ENCODE results near the gene LCP2.
"Not testable (repeated sequence)": the region's sequence is repeated elsewhere in the genome, so short reads cannot be mapped to it uniquely, and the experiment has no call there.

The LCP2 gene

DNA sequence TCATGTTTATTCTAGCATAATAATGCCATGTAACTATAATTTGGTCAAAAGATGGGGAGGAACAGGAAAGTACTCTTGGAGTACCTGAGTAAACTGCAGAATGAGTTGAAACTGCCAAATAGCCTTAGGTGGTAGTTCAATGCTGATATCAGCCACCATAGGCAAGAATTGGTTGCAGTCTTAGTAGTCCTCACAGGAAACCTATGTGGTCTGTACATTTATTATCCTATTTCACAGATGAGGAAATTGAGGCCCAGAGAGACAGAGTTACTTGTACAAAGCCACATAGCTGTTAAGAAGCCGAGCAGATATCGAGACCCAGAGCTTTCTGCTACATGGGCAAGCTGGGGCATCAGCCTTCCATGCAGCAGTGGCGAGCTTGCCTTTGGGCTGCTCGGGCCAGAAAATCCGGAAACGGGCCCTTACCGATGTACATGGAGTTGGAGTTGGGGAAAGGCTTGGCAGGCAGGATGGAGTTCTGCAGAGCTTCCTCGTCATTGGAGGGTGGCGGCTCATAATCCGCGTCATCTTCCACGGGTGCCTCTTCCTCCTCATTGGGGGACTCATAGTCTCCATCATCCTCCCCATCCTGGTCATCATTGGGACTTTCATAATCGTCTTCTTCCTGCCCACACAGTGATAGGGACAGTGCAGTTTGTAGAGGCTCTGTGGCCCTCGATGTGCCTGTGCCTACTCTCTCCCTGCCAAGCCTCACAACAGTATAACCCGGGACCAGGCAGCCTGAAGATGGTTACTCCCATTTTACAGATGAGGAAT lies 27.1 kb downstream of the LCP2 start:
- peak; percentile 33 to 37 for DNase-seq

- DNase-seq = peak; percentile 44 to 64
These were observed 28.0 kb downstream of the LCP2 start for GRCh38 chr5:170269579-170269978.

GRCh38 chr5:170268884-170269283 lies 28.7 kb downstream of the LCP2 start:
- DNase-seq = peak in 1 of 2 donors; percentile 32

DNA sequence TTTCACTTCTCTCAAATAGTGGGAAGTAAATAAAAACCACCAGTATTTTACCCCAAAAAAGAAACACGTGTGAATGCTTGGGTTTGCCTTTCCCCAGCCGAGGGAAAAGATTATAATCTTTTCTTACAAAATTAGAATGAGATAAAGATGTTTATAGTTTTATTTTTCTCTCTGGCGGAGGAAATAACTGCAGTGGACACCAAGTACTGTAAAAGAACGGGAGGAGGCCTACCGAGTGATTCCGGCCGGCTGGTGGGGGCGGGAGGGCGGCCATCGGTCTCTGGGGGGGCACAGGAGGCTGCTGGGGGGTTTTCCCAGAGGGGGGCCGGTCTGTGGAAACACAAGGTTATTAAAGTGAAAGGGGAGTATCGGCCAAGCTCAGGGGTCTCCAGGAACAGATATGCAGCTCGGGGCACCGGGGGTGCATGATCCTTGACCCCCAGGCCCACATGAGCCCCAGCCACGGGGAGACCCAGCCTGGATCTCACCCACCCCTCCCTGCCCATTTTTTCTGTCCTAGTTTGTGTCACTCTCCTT lies 29.4 kb downstream of the LCP2 start:
- no peak for DNase-seq

- DNase-seq = peak; percentile 85 to 86
These were observed 30.0 kb downstream of the LCP2 start for GRCh38 chr5:170267431-170268152.

- peak; percentile 24 to 51 for DNase-seq
These were observed 30.8 kb downstream of the LCP2 start for GRCh38 chr5:170266570-170267381.

GRCh38 chr5:170265522-170265921 lies 32.1 kb downstream of the LCP2 start:
- no peak for DNase-seq

DNA sequence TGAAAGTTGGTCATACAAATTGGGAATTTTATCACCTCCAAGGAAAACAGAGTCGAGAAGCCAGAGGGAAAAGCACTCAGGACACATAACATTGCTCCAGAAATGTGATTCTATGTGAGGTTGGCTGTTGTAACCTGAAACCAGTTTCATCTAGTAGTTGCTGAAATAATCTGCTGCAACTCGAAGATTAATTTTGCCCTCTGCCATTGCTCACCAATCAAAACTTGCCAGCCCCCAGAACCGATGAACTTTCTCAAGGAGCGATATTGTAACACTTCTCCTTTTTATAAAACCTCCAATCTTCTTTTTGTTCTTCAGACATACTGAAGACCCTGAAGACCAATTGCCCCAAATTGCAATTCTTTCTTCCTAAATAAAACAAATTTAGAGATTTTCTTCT lies 33.7 kb downstream of the LCP2 start:
- DNase-seq = no peak

DNA sequence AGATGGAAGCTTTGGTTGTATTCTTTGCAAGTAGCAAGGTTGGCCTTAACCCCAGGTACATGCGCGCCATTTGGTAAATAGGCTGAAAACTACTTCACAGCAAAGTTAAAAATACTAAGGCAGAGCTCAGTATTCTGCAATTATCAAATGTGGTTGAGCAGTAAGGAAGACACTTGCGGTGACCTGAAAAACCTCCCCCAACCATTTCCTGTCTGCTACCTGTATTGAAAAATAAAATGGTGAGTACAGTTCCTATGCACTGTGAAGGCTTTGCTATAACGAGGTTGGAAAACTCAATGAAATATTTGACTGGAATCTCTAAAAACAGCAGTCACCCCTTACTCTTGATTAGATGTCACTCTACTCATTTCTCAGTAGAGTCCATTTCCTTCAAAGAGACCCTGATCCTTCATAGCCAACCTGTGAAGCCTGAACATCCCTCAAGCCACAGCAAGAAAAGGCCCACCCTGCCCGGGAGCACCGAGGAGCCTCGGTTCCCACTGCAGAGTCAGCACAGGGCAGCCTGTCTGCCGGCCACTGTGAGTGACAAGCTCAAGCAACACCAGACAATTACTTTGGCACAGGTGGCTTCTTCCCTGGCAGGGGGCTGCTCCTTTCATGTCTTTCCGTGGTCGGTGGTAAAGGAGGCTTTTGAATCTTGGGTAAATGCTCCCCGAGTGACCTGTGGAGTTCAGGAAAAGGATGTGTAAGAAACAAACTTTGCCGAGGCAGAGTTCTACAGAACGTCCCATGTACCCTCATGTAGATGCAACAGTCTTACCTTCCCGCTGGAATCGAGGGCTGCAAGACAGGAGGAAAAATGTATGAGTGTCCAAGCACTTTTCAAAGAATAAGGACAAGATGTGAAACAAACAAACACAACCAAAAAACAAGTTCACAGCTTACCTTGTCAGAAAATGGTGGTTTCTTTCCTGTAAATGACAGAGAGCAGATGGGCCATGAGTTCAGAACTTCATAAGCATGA lies 35.2 kb downstream of the LCP2 start:
- peak; percentile 44 to 70 for DNase-seq

DNA sequence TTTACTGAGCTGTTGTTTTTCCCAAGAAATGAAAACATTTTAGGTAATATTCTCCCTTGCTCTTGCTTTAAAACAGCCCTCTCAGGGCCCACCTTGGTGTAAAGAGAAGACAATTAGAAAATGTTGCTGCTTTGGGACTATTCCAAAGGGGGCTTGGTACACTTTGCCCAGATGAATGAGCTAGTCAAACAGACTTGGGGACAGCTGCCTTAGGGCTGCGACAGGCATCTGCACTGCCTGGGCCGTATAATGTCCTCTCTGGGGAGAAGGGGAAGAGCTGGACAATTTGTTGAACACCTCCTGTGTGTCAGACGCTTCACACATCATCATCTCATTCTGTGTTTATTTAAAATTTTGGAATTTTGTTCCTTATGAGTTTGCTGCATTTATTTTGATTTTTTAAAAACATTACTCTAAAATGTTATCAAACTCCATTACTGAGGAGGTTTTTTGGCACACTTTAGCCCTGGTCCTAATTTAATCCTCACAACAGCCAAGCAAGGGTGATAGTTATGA lies 36.0 kb downstream of the LCP2 start:
- DNase-seq = no peak

- DNase-seq = no peak
These were observed 40.2 kb downstream of the LCP2 start for GRCh38 chr5:170257370-170257769.

DNA sequence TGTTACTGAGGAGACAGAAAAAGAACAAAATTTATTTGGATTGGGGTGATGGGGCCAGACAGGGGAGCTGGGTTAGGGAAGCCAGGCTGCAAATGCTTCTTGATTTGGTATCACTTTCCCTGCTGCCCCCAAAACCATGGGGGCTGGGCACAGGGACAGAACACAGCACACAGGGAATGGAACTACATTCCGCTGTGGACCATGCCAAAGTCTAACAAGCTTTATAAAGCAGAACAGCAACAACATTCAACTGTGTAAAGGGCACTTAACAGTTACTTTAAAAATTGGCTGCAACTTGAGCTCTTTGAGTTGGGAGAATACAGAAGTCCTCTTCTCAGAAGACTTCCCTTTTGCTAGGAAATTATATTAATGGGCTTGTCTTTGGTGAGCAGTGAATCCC lies 41.0 kb downstream of the LCP2 start:
- DNase-seq = no peak

DNA sequence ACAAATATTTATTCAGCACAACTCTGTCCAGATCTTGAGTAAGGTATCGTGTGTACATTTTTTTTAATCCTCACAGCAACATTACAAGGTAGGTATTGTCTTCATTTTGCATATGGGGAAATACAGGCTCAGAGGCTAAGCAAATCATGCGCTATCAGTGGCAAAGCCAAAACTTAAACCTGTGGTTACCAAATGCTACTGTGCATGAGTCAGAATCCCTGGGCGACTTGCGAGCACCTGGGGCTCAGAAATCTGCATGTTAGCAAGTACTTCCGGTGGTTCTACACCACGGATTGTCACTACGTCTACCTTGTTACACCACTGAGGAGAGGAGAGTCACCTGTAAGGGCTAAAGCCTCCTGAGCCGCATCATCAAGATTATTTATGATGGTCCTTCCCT lies 43.5 kb downstream of the LCP2 start:
- peak; percentile 69 to 76 for DNase-seq

DNA sequence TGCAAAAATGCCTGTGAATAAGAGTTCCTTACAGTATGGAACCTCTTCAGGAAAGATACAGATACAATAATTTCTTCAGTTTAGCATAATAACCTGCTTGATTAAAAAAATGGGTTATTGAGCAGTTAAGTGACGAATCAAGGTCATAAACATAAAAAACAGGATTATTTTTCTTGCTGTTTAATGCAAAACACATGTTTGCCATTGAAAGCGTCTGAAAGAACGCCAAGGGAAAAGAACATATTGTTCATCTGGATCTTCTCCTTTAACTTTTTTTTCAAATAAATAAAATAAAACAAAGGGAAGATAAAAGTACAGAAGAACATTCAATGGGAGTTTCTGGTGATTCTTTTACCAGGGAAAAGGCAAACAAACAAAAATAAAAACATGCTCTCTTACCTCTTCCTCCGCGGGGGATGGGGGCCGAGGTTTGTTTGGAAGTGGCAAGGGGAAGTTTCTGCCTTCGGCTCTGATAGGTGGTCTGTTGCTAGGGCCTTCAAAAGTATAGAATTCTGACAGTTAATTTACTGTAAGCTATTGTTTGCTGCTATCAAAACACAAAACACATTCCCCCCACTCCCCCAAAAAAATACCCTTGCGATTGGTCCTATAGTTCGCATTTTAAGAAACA lies 44.7 kb downstream of the LCP2 start:
- DNase-seq = no peak

DNA sequence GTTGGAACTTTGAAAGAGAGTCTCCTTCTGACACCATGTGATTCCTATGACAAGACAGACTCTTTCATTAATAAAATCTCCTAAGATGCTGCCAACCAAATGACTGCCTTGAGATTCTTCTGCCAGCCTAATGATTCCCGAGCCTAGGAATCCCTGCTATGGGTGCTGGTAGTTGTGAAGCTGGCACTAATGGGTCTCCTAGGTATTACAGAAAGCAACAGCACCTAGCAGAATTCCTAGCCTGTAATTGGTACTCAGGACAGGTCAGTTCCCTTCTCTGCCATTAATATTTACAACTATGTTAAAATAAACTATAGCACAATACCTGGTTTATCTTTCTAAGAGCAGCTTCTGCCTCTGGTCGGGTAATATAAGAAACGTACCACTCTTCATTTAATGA lies 45.5 kb downstream of the LCP2 start:
- DNase-seq = no peak

- no peak for DNase-seq
These were observed 46.1 kb downstream of the LCP2 start for GRCh38 chr5:170251462-170251861.

- no peak for DNase-seq
These were observed 46.7 kb downstream of the LCP2 start for GRCh38 chr5:170250810-170251317.

DNA sequence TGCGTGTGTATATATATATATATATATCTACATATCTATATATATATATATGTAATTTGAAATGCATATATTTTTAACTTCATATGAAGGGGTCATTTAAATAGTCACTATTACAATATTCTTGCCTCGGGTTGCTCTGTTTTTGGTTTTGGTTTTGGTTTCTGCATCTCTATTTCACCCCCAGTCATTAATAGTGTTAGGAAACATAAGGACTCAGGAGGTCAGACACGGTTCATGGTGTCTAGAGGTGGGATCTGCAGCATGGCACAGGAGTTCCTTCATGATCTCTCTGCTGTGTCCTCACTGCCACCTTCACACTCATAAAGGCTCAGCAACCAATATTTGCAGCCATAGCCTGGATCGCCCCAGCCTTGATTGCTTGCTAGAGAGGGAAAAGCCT lies 48.2 kb downstream of the LCP2 start:
- no peak for DNase-seq

DNA sequence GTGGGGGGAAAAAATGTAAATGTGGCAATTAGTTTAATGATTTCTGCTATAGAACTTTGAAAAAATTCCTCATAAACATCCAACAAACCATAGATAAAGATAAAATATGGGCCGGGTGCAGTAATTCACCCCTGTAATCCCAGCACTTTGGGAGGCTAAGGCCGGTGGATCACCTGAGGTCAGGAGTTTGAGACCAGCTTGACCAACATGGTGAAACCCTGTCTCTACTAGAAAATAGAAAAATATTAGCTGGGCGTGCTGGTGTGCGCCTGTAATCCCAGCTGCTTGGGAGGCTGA lies 48.7 kb downstream of the LCP2 start:
- DNase-seq = not testable (repeated sequence)

GRCh38 chr5:170248172-170248930 lies 49.2 kb downstream of the LCP2 start:
- DNase-seq = no peak
